ENCODE data around the gene GAREM1. TPM values are rescaled to one million over a fixed set of nuclear protein-coding genes. Genes with fewer than 3 reads are reported as not detected.

GAREM1 gene
- total RNA-seq, 1 experiment from 2014 or later: 0.17 TPM

DNA sequence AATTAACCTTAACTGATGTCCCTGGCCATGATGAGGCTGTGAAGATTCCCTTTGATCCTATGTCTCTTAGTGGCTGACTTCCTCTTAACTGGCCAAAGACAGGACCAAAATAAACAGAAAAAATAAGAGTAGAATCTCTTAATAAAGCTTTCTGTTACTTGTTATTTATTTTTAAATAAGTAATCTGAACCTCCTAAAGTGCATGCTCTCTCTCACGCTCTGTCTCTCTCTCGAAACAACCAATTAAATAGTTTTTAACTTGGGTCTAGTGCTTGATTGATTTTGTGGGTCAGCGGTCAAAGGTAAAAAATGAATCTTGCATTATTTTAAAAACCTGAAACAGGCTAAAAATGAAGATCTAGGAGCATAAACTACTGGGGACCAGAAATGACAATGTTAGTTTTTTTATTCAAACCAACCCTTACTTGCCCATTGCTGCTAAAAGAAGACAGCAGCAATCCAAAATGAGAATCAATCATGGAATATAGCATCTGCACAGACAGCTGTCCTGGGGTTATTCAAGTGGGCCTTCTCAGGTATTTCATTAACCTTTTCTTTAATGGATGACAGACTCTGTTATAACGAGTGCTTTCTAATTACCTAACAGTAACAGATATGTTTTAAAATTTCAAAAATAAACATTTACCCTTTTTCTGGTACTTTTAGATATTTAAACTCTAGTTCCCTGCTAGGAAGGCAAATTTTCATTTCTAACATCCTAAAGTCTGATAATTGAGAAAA, 11.2 kb downstream of the GAREM1 start:
- DNase-seq (ENCODE audit: low read depth): no peak

DNA sequence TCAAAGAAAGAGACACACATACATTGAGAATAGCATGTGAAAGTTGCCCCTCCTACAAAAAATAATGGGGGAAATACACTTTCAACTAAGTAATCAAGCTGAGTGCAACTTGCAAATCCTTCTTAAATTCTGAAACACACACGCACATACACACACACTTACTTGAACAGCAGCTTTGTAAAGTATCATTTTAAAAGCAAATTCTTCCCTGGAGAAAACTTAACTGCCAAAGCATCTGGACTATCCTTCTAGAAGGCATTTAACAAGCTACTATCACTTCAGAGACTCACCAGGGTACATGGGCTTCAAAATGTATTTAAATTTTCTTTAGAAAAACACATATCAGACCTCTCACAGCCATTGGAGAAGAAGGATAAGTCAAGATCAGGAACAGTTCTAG, 15.3 kb downstream of the GAREM1 start:
- no peak for DNase-seq (ENCODE audit: low read depth)

DNA sequence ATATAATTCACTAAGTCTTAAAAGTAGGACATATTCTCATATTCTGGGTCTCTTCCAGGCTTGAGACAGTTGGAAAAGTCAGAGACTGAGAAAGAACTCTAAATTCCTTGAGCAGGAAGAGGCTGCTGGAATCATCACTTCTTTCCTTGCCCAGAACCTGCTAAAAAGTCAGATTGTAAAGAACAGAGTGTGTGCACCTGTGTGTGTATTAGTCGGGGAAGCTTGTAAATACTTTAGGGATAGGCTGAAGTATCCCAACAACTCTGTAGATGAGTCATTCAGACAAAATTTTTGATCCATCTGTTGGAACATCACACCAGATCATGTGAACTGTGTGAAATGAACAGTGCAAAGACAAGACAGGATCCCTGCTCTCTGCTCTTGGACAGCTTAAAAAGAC, 16.1 kb downstream of the GAREM1 start:
- no peak for DNase-seq (ENCODE audit: low read depth)

DNA sequence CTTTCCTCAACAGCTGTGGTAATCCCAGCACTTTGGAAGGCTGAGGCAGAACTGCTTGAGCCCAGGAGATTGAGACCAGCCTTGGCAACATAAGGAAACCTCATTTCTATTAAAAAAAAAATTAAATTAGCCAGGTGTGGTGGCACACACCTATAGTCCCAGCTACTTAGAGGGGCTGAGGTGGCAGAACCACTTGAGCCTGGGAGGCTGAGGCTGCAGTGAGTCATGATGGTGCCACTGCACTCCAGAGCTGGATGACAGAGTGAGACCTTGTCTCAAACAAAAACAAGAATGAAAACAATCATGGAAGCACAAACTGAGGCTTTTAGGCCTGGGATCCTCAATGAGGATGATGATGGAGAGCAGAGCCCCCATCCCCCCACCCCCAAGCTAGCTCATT, 19.8 kb downstream of the GAREM1 start:
- DNase-seq (ENCODE audit: low read depth): no peak

DNA sequence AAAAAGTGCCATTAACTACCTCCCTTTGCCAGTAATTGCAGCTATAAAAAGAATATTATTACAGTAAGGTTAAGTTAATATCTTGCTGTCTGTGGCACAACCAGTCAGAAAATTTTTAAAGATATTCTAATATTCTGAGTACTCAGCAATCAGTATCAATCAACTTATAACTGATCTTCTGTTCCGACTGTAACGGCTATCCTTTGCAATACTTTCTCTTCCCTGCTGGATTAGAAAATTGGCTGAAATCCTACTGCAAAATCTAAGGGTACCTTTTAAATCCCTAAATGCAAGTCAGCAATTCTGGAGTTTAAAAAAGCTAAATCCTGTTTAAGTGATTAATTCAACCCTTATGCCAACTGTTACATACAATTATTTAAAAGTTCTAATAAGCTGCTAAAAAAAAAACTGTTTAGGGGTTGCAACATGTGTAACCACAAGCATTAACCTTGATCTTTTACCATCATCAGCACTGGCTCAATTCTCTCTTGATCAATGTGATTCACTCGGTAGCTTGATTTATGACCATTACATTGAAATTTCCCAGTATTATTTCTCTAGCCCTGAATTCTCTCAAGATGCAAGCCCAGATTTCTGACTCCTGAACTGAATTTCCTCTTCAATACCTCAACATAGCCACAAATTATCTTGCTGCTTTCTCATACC, 20.5 kb downstream of the GAREM1 start:
- DNase-seq (ENCODE audit: low read depth): no peak

DNA sequence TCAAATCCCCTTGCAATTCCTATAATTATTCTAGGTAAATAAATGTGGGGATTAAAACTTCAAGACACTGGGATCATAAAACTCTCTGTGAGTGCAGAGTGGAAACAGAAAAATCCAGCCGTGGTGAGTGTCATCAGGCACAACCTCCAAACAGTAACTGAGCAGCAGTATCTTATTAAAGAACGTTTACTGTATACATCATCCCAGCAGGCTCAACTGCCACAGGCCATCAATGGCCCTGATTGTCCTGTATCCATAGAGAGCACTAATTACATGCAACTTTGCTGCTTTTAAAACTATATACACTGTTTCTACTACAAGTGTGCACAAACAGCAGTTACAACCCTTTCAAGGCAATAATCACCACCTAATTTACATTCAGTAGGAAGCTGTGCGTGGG, 23.9 kb downstream of the GAREM1 start:
- DNase-seq (ENCODE audit: low read depth): no peak

DNA sequence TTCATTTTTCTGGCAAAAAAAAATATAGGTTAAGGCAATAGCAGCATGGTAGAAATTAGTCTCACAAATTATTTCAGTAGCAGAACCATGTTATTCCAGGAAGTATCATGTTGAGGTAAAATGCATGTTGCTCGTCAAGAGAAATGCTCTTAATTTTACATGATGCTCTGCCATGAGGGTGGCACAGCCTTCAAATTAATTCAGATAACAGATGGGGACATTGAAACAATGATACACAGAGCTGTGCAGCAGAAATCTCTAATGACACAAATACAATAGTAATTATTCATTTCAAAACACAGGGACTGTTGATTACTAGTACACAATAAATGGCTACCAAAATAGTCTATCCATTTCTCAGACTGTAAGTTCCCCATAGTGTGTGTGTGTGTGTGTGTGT, 24.8 kb downstream of the GAREM1 start:
- DNase-seq (ENCODE audit: low read depth): no peak

DNA sequence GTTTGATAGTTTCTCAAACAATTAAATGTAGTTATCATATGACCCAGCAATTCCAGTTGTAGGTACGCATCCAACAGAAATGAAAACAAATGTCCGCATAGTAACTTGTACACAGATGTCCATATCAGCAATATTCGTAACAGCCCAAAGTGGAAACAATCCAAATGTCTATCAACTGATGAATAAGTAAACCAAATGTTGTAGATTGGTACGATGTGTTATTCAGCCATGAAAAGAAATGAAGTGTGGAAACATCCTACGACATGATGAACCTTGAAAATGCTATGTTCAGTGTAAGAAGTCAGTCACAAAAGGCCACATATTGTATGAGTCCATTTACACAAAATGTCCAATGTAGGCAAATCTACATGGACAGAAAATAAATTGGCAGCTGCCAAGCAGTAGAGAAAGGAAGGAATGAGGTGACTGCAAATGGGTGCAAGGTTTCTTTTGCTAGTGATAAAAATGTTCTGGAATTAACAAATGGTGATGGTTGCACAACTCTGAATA, 26.9 kb downstream of the GAREM1 start:
- DNase-seq (ENCODE audit: low read depth): no peak

DNA sequence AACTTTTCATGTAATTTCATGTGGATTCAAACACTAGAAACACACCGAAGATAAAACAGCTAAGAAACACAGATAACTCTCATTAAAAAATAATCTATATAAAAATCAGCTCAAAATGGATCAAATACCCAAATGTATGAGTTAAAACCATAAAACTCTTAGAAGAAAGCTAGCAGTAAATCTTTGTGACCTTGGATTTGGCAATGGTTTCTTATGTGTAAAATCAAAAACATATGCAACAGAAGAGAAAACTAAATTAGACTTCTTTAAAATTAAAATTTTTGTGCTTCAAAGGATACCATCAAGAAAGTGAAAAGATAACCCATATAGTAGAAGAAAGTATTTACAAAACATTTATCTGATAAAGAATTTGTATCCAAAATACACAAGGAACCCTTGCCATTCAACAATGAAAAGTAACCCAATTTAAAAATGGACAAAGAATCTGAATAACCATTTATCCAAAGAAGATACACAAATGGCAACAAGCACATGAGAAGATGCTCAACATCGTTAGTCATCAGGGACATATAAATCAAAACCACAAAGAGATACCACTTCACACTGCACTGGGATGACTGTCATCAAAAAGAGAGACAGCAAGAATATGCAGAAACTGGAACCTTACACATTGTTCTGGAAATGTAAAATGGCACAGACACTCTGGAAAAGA, 27.5 kb downstream of the GAREM1 start:
- no peak for DNase-seq (ENCODE audit: low read depth)

DNA sequence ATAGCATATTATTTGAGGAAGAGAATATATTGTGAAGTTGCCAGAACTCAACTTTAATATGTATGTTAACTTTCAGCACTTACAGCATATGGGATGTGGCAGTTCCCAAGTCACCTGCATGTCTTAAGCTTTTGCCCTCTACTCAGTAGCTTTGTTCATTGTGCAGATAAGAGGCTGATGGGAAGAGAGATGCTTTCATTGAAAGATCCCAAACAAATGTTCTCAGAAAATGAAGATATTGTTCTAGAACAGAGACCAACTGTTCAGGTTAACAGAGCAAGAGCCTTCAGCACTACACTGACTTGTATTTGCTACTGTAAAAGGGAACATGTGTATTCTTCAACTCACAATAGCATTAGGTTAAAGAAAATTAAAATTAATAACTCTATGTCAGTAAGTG, 28.1 kb downstream of the GAREM1 start:
- DNase-seq (ENCODE audit: low read depth): no peak

DNA sequence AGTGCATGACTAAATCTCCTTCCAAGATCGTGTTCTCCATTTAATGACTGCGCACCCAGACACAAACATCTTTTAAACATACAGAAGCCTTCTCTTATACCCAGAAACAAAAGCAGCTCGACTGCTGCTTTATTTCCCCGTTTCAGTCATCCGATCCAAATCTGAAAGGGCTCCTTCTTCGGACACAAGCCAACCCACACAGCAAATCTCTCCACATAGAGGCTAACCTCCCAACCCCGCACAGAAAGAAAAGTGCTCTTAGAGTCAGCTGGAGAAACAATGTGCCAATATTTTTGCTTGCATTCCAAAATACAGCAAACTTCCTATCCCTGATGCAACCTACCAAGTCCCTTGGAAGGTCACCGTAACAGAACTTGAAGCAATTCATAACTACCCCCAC, 29.1 kb downstream of the GAREM1 start:
- no peak for DNase-seq (ENCODE audit: low read depth)

DNA sequence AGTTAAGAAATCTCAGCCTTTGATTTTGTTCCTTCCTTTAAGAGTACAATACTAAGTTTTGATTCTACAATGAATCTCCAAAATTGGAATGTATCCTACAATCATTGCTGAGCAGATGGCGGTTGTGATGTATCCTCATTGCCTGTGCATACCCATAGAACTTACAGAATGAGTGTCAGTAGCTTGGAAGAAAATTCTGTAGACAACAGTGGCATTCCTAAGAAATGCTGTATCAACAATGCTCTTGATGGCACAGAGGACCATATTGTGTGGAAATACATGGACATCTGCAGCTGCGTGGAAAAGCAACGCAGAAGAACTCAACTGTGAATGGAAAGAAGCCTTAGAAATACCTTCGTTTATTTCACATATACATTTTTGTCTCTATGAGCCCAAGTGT, 30.2 kb downstream of the GAREM1 start:
- no peak for DNase-seq (ENCODE audit: low read depth)

DNA sequence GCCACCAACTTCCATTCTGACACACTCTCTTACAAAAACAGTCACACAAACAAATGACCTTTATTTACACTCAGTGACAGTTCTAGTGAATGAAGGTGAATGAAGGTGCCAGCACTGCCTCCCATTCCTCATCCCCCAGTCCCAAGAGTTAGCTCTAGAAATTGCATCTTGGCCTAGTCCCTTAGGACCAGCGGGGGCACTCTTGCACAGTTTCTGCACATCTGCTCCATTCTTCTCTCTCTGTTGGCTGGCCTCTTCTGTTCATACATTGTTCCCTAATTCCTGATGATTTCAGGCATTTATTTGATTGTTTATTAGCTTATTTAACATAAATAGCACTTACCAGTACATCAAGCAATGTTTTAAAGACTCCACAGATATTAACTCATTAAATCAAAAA, 30.9 kb downstream of the GAREM1 start:
- DNase-seq (ENCODE audit: low read depth): no peak

DNA sequence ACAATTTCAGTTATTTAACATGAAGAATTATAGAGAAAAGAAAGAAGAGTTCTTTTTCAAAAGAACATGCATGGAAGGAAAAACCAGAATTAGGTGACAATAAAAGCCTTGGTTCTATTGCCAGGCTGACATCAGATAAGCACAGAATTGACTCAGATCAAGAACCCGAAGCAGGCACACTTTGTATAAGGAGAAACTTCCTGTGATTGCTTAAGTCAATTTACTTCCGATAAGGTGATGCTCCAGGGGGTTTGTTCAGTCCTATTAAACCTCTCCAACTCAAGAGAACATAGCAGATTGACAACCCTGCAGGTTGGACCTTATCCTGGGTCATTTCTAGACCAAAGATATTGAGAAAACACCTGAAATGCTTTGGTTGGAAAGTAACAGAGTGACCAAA, 31.4 kb downstream of the GAREM1 start:
- DNase-seq (ENCODE audit: low read depth): no peak

DNA sequence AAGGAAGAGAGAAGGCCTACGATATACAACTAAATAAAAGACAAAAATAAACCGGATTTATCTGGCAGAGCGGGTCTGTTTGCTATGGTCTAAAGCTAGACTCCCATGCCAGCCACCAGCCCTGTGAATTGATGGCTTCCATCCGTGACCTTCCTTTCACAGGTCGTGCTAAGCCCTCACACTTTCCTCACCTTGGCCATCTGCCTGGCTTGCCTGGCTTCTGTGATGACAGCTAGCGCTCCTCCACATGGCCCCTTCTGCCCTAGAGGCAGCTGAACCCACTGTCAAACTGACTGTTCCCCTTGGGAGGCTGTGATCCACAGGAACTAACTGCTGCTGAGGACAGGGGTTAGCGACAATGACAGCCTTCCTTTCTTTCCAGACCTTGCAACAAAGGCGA, 32.5 kb downstream of the GAREM1 start:
- DNase-seq (ENCODE audit: low read depth): no peak

DNA sequence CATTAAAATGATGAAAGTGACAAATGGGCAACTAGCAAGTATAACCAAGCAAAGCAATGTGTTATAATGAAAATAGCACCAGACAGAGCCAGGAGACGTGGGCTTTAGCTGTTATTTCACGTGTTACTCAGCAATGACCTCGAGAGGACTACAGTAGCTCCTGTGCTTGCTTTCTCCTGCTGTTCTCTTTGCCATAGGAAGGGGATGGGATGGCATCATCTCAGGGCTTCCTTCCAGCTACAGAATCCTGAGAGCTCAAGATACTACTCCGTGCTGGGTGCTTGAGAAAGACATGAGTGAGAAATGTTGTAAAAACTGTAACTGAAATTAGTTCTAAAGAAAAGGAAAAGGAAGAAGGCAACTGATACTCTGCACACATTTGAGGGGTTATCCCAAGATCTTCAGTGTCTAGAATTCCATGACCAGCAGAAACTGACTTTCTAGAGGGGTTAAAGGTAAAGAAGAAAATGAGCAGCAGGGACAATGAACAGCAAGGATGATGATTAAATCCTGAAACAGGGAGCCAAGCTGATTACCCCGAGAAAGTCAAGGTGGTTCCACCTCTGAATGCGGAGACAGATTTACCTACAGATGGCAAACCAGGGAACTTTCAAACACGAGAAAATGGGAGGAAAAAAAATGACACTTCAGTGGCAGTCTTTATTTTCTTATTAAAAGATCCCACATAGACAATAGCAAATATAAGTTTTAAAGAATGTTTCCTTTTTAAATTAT, 33.4 kb downstream of the GAREM1 start:
- DNase-seq (ENCODE audit: low read depth): no peak

DNA sequence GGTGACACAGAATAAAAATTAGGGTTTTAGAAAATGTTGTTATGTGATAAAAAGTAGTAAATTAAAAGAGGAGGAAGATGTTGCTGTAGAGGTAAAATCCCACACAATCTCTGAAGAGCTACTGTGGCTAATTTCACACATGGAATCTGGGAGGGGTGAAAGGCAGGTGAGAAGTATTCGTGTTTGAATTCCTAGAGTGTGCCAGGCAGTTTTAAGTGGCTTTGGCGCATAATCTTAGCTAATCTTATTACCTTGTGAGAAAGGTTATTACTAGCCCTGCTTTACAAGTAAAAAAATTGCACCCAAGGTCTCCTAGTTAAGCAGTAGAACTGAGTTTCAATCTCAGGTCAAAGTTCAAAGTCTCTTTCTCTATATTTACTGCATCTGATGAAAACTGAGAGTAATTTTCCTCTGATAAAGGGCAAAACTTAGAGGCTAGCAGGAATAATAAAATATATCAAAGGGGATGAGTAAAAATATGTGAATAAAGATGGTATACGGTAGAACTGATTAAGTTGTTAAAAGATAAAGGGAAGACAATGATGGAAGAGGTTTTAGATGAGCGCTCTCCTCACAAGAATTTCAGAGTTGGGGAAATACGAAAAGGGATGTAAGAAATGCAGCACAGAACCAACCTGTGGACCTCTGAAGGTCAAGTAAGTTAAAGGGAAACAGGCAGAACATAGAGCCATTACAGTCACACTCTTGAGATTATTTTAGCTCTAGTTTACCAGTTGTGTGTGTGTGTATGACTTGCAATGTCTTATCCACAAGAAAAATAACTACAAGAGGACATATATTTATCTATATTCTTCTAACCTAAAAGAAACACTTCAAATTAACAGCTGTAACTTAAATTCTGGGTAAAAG, 34.8 kb downstream of the GAREM1 start:
- DNase-seq (ENCODE audit: low read depth): no peak

DNA sequence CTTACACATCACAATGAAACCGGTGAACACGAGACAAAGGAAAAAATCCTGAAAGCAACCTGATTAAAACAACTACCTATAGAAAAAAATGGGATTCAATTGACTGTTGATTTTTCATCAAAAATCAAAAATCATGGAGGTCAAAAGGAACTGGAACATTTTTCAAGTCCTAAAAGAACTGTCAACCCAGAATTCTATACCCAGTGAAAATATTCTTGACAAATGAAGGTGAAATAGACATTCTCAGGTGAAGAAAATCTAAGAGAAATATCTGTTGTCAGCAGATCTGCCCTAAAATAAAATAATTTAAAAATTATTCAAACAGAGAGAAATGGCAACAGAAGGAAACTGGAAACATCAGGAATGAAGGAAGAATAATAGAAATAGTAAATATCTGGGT, 38.9 kb downstream of the GAREM1 start:
- no peak for DNase-seq (ENCODE audit: low read depth)

DNA sequence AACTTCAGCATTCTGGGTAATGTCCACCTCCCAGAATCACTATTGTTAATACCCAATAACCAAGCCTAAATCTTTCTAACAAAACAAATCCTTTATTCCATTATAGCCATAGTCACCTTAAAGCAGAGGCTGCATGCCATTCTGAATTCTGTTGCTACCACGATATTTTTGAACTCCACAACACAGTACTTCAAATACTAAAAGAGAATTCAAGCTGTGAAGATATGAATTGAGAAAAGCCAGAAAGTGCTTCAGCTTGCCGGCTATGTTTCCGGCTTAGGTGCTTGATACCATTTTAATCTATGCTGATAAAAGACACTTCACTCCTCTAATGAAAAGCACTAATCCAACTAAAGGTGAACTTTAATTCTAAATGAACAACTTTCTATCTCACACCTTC, 41.3 kb downstream of the GAREM1 start:
- DNase-seq (ENCODE audit: low read depth): no peak

DNA sequence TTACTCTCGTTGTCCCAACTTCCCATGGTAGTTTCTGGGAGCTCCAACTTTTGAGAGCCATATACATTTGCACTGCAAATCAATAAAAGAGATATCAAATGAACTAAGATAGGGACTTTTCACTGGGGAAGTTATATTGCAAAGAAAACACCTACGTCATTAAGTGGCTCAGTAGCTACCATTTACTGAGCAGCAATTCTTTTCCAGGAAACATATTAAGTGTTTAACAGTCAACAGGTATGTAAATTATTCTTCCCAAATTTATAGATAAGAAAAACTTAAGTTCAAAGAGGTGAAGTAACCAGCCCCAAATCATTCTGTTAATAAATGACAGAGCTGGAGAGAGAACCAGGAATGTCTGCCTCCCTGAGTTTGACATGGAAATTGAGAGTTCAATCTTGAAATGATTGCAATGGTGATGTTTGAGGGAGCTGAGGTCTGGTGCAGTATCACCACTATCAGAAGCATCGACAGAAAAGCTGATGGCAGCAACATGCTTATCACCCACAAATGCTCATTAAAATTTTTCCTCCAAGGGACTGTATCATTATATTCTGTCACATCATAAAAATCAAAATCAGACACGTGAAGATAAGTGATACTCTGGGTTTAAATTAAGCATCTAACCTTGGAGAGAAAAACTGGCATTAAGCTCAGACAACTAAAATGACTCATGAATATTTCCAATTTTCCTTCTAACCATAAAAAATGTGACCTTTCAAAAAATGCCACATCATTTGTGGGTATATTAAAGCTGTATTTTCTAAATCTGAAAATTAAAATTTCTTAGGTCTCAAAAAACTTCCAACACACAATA, 43.4 kb downstream of the GAREM1 start:
- DNase-seq (ENCODE audit: low read depth): no peak
